HG03378 (cell line): ENCODE data around the gene FAM120A.

Experiments
- ATAC-seq: cut with Tn5 transposase; IDR thresholded peaks from one replicate; pipeline ENCODE4 v1.9.1; 2021; ENCODE audit warnings: mild to moderate bottlenecking, moderate library complexity; ENCODE audit not compliant: unreplicated experiment

The FAM120A gene

GRCh38 chr9:93613791-93614190 lies 162.3 kb downstream of the FAM120A start:
- ATAC-seq: no peak

GRCh38 chr9:93614830-93615468 lies 163.5 kb downstream of the FAM120A start:
- ATAC-seq: no peak
